ENCODE data around the gene CDK16. TPM values are rescaled to one million over a fixed set of nuclear protein-coding genes. Genes with fewer than 3 reads are reported as not detected.

CDK16 gene
- total RNA-seq, 1 donor from 2014 or later: 181 TPM

DNA sequence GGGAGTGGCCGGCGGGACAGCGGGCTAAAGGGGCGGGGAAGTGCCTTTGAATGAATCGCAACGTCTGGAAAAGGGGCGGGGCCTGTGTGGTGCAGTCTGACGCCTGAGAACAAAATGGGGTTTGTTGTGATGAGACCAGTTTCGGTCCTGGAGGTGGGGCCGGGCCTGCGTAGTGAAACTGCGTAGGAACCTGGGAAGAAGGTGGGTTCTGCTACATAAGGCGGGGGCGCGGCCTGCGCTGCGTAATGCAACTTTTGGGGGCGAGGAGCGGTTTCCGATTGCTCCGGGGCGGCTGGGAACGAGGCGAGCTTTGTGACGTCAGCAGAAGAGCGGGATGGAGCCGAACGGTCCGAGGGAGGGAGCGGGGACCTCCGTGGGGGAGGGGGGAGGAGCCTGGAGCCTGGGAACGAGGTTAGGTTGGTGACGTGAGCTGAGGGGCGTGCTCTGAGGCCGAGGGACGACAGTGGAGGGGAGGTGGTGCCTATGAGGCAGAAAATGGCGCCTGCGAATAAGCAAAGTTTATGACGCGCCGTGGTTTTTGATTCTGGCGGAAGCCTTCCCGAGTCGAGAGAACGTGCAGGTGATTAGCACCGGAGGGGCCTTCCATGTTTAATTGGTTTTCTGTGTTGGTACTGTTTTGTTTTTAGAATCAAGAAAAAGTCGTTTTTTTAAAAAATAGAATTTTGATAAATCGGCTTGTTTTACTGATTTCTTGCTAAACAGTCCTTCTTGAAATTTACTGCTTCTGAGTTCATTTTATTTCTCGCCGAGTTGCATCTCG, 15.0 kb downstream of the CDK16 start:
- peaks cover 3% of the 10 kb centered on the region for H3K27me3 Mint-ChIP-seq (ENCODE audit: unreplicated experiment)
- TF ChIP-seq, protein P1, sequence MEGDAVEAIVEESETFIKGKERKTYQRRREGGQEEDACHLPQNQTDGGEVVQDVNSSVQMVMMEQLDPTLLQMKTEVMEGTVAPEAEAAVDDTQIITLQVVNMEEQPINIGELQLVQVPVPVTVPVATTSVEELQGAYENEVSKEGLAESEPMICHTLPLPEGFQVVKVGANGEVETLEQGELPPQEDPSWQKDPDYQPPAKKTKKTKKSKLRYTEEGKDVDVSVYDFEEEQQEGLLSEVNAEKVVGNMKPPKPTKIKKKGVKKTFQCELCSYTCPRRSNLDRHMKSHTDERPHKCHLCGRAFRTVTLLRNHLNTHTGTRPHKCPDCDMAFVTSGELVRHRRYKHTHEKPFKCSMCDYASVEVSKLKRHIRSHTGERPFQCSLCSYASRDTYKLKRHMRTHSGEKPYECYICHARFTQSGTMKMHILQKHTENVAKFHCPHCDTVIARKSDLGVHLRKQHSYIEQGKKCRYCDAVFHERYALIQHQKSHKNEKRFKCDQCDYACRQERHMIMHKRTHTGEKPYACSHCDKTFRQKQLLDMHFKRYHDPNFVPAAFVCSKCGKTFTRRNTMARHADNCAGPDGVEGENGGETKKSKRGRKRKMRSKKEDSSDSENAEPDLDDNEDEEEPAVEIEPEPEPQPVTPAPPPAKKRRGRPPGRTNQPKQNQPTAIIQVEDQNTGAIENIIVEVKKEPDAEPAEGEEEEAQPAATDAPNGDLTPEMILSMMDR (IDR thresholded peaks at IDR 0.05; ENCODE audit: partially characterized antibody, unreplicated experiment): no peak
- peaks cover 6% of the 10 kb centered on the region for H3K4me1 Mint-ChIP-seq (ENCODE audit: low read depth, unreplicated experiment)
- H3K4me3 Mint-ChIP-seq (ENCODE audit: unreplicated experiment): peak overlapping the region; percentile 99
- peak; percentile 85 for DNase-seq
- peak overlapping the region; percentile 100 for H3K27ac Mint-ChIP-seq (ENCODE audit: unreplicated experiment)
- H3K36me3 Mint-ChIP-seq (ENCODE audit: unreplicated experiment): no peaks in the 10 kb centered on the region
- peaks cover 3% of the 10 kb centered on the region for H3K9me3 Mint-ChIP-seq (ENCODE audit: unreplicated experiment)

DNA sequence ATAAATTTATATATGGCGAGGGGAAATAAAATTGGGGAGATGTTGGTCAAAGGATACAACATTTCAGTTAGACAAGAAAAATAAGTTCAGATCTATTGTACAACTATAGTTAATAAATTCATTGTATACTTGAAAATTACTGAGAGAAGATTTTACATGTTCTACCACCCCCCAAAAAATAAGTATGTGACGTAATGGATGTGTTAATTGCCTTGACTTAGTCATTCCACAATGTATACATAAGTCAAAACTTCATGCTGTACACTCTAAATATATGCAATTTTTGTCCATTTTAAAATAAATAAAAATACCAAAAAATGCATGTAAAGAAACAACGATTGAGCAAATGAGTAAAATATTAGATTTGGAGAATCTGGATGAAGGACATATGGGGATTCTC, 16.1 kb downstream of the CDK16 start:
- DNase-seq: no peak
- peak overlapping the region; percentile 70 for H3K27ac Mint-ChIP-seq (ENCODE audit: unreplicated experiment)

DNA sequence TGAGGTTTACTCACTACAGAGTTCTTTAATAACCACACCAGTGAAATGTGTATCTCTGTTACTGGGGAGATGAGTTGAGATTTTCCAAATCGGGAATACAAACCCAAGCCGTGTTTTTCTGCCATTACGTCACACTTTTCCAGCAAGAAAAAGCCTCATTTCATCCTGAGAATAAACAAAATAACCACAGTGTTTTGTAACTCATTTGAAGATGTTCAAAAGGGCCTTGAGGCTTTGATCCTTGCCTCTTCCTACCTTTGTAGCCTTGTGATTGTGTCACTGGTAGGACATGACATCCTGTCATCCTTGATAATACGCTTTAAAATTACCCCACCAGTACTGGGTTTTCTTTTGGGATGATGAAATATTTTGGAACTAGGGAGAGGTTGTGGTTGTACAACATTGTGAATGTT, 17.2 kb downstream of the CDK16 start:
- H3K4me1 Mint-ChIP-seq (ENCODE audit: low read depth, unreplicated experiment): peaks cover 6% of the 10 kb centered on the region
- H3K27me3 Mint-ChIP-seq (ENCODE audit: unreplicated experiment): peaks cover 3% of the 10 kb centered on the region
- peak overlapping the region; percentile 34 for H3K27ac Mint-ChIP-seq (ENCODE audit: unreplicated experiment)
- H3K36me3 Mint-ChIP-seq (ENCODE audit: unreplicated experiment): no peaks in the 10 kb centered on the region
- DNase-seq: no peak
- H3K4me3 Mint-ChIP-seq (ENCODE audit: unreplicated experiment): peak overlapping the region; percentile 47
- TF ChIP-seq, protein P1 (IDR thresholded peaks at IDR 0.05; ENCODE audit: partially characterized antibody, unreplicated experiment): no peak
- peaks cover 3% of the 10 kb centered on the region for H3K9me3 Mint-ChIP-seq (ENCODE audit: unreplicated experiment)

More for the DNA sequence above, 16.1 kb downstream of the CDK16 start:
- Mint-ChIP-seq H3K27me3 (ENCODE audit: unreplicated experiment) (peaks cover 3% of the 10 kb centered on the region), H3K4me3 (ENCODE audit: unreplicated experiment) (peak overlapping the region; percentile 99), H3K4me1 (ENCODE audit: low read depth, unreplicated experiment) (peaks cover 6% of the 10 kb centered on the region), H3K36me3 (ENCODE audit: unreplicated experiment) (no peaks in the 10 kb centered on the region), H3K9me3 (ENCODE audit: unreplicated experiment) (peaks cover 3% of the 10 kb centered on the region)
- TF ChIP-seq, protein P1 (IDR thresholded peaks at IDR 0.05; ENCODE audit: partially characterized antibody, unreplicated experiment): no peak

DNA sequence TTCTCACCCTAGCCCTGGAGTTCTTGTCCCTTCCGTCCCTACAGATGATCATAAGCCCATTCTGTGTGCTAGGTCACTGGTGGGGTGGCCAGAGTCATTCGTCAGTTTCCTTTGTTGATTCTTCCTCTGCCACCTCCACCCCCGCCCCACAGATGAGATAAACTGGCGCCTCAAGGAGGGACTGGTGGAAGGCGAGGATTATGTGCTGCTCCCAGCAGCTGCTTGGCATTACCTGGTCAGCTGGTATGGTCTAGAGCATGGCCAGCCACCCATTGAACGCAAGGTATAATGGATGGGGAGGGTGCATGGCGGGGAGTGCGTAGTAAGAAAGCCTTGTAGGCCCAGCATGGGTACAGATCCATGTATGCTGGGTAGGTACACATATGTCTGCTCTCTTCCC, 20.7 kb downstream of the CDK16 start:
- TF ChIP-seq, protein P1 (IDR thresholded peaks at IDR 0.05; ENCODE audit: partially characterized antibody, unreplicated experiment): no peak
- H3K36me3 Mint-ChIP-seq (ENCODE audit: unreplicated experiment): peaks cover 4% of the 10 kb centered on the region
- H3K4me3 Mint-ChIP-seq (ENCODE audit: unreplicated experiment): no peak overlapping the region
- DNase-seq: no peak
- no peaks in the 10 kb centered on the region for H3K9me3 Mint-ChIP-seq (ENCODE audit: unreplicated experiment)
- H3K4me1 Mint-ChIP-seq (ENCODE audit: low read depth, unreplicated experiment): peaks cover 11% of the 10 kb centered on the region
- no peak overlapping the region for H3K27ac Mint-ChIP-seq (ENCODE audit: unreplicated experiment)
- H3K27me3 Mint-ChIP-seq (ENCODE audit: unreplicated experiment): peaks cover 3% of the 10 kb centered on the region

DNA sequence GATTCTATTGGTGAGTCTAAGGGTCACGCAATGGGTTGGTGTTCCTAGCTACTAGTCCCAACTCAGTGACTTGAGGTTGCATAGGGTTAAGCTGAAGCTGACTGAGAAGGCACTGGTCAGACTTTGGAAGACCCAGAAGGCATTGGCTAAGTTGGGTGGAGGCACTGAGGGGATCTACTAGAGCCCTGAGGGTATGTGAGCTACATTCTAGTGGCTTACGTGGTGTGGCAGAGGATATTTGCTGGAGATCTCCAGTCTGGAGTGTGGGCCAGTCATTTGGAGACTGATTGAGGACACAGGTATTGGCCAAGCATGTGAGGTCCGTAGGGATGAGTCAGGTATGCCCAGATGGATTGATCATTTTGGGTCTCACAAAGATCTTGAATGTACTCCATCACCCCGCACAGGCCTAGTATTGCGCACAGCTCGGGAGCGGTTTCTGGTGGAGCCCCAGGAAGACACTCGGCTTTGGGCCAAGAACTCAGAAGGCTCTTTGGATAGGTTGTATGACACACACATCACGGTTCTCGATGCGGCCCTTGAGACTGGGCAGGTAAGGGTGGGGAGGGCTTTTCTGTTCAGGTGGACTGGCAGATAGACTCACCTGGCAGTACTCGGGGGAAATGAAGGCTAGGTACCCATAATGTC, 21.5 kb downstream of the CDK16 start:
- TF ChIP-seq, protein P1 (IDR thresholded peaks at IDR 0.05; ENCODE audit: partially characterized antibody, unreplicated experiment): no peak
- no peak for DNase-seq
- H3K36me3 Mint-ChIP-seq (ENCODE audit: unreplicated experiment): peaks cover 4% of the 10 kb centered on the region
- H3K4me3 Mint-ChIP-seq (ENCODE audit: unreplicated experiment): no peak overlapping the region
- H3K27ac Mint-ChIP-seq (ENCODE audit: unreplicated experiment): no peak overlapping the region
- H3K4me1 Mint-ChIP-seq (ENCODE audit: low read depth, unreplicated experiment): peaks cover 14% of the 10 kb centered on the region
- no peaks in the 10 kb centered on the region for H3K9me3 Mint-ChIP-seq (ENCODE audit: unreplicated experiment)
- H3K27me3 Mint-ChIP-seq (ENCODE audit: unreplicated experiment): peaks cover 3% of the 10 kb centered on the region

Measured in glutamatergic neuron (in vitro differentiated cells).